Loucy (cell line): ENCODE data around the gene AHI1.

Source experiments
- EZH2phosphoT487 ChIP-seq: fragments of 200-600 bp; IDR thresholded peaks from 2 replicates; pipeline ENCODE4 v1.6.1; 2018; ENCODE audit warnings: antibody characterized with exemption, mild to moderate bottlenecking, moderate library complexity, borderline replicate concordance
- TF ChIP-seq, protein P1 (sequence below): fragments of 200-600 bp; sonication (generic); conservative IDR thresholded peaks from 2 replicates; pipeline ENCODE4 v1.5.1; 2014; ENCODE audit warnings: mild to moderate bottlenecking, antibody characterized with exemption, low read length

DNA sequence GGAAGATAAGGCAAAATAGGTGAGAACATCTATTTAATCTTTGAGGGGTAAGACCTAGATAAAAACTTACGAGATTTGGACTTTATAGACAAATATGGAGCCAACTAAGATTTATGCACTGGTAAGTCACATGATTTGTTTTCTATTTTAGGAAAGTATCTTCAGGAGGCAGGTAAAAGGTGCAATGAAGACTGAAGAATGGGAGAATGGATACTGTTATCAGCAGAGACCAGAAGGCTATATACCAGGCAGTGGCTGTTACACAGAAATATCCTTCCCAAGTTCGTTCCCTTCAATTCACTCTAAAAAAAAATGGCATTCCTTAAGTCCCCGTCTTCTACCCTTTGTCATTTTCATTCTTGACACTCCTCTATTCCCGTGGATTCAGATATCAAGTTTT lies 192.7 kb downstream of the AHI1 start:
- TF ChIP-seq, protein P1, sequence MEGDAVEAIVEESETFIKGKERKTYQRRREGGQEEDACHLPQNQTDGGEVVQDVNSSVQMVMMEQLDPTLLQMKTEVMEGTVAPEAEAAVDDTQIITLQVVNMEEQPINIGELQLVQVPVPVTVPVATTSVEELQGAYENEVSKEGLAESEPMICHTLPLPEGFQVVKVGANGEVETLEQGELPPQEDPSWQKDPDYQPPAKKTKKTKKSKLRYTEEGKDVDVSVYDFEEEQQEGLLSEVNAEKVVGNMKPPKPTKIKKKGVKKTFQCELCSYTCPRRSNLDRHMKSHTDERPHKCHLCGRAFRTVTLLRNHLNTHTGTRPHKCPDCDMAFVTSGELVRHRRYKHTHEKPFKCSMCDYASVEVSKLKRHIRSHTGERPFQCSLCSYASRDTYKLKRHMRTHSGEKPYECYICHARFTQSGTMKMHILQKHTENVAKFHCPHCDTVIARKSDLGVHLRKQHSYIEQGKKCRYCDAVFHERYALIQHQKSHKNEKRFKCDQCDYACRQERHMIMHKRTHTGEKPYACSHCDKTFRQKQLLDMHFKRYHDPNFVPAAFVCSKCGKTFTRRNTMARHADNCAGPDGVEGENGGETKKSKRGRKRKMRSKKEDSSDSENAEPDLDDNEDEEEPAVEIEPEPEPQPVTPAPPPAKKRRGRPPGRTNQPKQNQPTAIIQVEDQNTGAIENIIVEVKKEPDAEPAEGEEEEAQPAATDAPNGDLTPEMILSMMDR: no peak
- TF ChIP-seq EZH2phosphoT487: no peak
